H9 (cell line): Measurements from ENCODE around the gene B3GLCT. TPM values are rescaled to one million over a fixed set of nuclear protein-coding genes. Genes with fewer than 3 reads are reported as not detected.

Source experiments
- DNase-seq: peaks from one replicate; pipeline ENCODE4 v3.0.0-alpha.2; 2017
- H2AFZ ChIP-seq: one replicate; pipeline ENCODE4 v1.6.1; 2013; ENCODE audit warnings: mild to moderate bottlenecking, low read length, control low read depth, moderate library complexity
- H2AK5ac ChIP-seq: 2 replicates; pipeline ENCODE4 v1.6.1; 2013; ENCODE audit warnings: low read length, control low read depth, mixed read lengths; ENCODE audit not compliant: insufficient read length
- H2BK120ac ChIP-seq: one replicate; pipeline ENCODE4 v1.6.1; 2013; ENCODE audit warnings: low read depth, mild to moderate bottlenecking, low read length, control low read depth, inconsistent platforms; ENCODE audit not compliant: poor library complexity, severe bottlenecking
- H2BK12ac ChIP-seq: 2 replicates; pipeline ENCODE4 v1.6.1; 2013; ENCODE audit warnings: low read length, control low read depth, mixed read lengths, low read depth; ENCODE audit not compliant: insufficient read length
- H2BK15ac ChIP-seq: 2 replicates; pipeline ENCODE4 v1.6.1; 2013; ENCODE audit warnings: low read depth, low read length, control low read depth
- H2BK20ac ChIP-seq: one replicate; pipeline ENCODE4 v1.6.1; 2013; ENCODE audit warnings: low read depth, mild to moderate bottlenecking, low read length, control low read depth, inconsistent platforms; ENCODE audit not compliant: poor library complexity, severe bottlenecking
- H2BK5ac ChIP-seq: 2 replicates; pipeline ENCODE4 v1.6.1; 2013; ENCODE audit warnings: low read length, control low read depth, mixed read lengths; ENCODE audit not compliant: insufficient read length
- H3K14ac ChIP-seq: 2 replicates; pipeline ENCODE4 v1.6.1; 2013; ENCODE audit warnings: low read length, control low read depth; ENCODE audit not compliant: insufficient read depth
- H3K18ac ChIP-seq: 2 replicates; pipeline ENCODE4 v1.6.1; 2013; ENCODE audit warnings: low read depth, mild to moderate bottlenecking, mixed read lengths, low read length, control low read depth; ENCODE audit not compliant: insufficient read length
- H3K23ac ChIP-seq: 2 replicates; pipeline ENCODE4 v1.6.1; 2013; ENCODE audit warnings: low read length, control low read depth, mixed read lengths, low read depth; ENCODE audit not compliant: insufficient read length
- H3K23me2 ChIP-seq: 2 replicates; pipeline ENCODE4 v1.6.1; 2013; ENCODE audit warnings: low read depth, mild to moderate bottlenecking, mixed read lengths, low read length, control low read depth; ENCODE audit not compliant: insufficient read length, poor library complexity, severe bottlenecking
- H3K27ac ChIP-seq: 2 replicates; pipeline ENCODE4 v1.5.1; 2013; ENCODE audit warnings: low read length, control low read depth, mixed read lengths, low read depth; ENCODE audit not compliant: insufficient read length
- H3K27me3 ChIP-seq: 2 replicates; pipeline ENCODE4 v1.6.1; 2013; ENCODE audit warnings: low read length, control low read depth, inconsistent platforms; ENCODE audit not compliant: insufficient read depth
- H3K4ac ChIP-seq: 2 replicates; pipeline ENCODE4 v1.6.1; 2013; ENCODE audit warnings: low read depth, mild to moderate bottlenecking, control low read depth, inconsistent platforms, low read length, moderate library complexity
- H3K4me1 ChIP-seq: 2 replicates; pipeline ENCODE4 v1.6.1; 2013; ENCODE audit warnings: low read length, control low read depth, inconsistent platforms; ENCODE audit not compliant: insufficient read depth
- H3K4me2 ChIP-seq: 2 replicates; pipeline ENCODE4 v1.6.1; 2013; ENCODE audit warnings: low read length, control low read depth, mixed read lengths; ENCODE audit not compliant: insufficient read length, insufficient read depth
- H3K56ac ChIP-seq: 2 replicates; pipeline ENCODE4 v1.6.1; 2013; ENCODE audit warnings: low read depth, mild to moderate bottlenecking, mixed read lengths, low read length, control low read depth; ENCODE audit not compliant: insufficient read length
- H3K79me1 ChIP-seq: 2 replicates; pipeline ENCODE4 v1.6.1; 2013; ENCODE audit warnings: low read depth, mild to moderate bottlenecking, moderate library complexity, low read length, control low read depth, inconsistent platforms; ENCODE audit not compliant: insufficient read depth, poor library complexity, severe bottlenecking
- H3K79me2 ChIP-seq: 2 replicates; pipeline ENCODE4 v1.6.1; 2013; ENCODE audit warnings: low read length, control low read depth, inconsistent platforms; ENCODE audit not compliant: insufficient read depth
- H3K9ac ChIP-seq: 2 replicates; pipeline ENCODE4 v1.6.1; 2013; ENCODE audit warnings: low read length, control low read depth, mixed read lengths; ENCODE audit not compliant: insufficient read length; ENCODE audit errors: extremely low read depth
- H3K9me3 ChIP-seq: one replicate; pipeline ENCODE4 v1.6.1; 2013; ENCODE audit warnings: low read depth, low read length, inconsistent platforms; ENCODE audit not compliant: control insufficient read depth
- H3T11ph ChIP-seq: one replicate; pipeline ENCODE4 v1.6.1; 2013; ENCODE audit warnings: mild to moderate bottlenecking, low read length, control low read depth, inconsistent platforms
- H4K20me1 ChIP-seq: one replicate; pipeline ENCODE4 v1.6.1; 2013; ENCODE audit not compliant: control insufficient read depth, insufficient read length, insufficient read depth
- H4K5ac ChIP-seq: 2 replicates; pipeline ENCODE4 v1.6.1; 2013; ENCODE audit warnings: low read depth, mild to moderate bottlenecking, mixed read lengths, low read length, control low read depth; ENCODE audit not compliant: insufficient read length
- H4K8ac ChIP-seq: replicated peaks from 2 replicates; pipeline ENCODE4 v1.6.1; 2013; ENCODE audit warnings: low read length, control low read depth, mixed read lengths, low read depth; ENCODE audit not compliant: insufficient read length
- H4K91ac ChIP-seq: 2 replicates; pipeline ENCODE4 v1.6.1; 2013; ENCODE audit warnings: low read depth, mild to moderate bottlenecking, moderate library complexity, mixed read lengths, low read length, control low read depth; ENCODE audit not compliant: insufficient read length
- H3K27ac Mint-ChIP-seq, 3 experiments: 2 replicates in 2 of 3; 3 replicates in 1 of 3; pipeline ENCODE4 v1.8.0; 2020 to 2021; ENCODE audit warnings: mixed read lengths in 3 of 3, mild to moderate bottlenecking in 1 of 3, moderate library complexity in 1 of 3
- H3K27me3 Mint-ChIP-seq: 2 replicates; pipeline ENCODE4 v1.8.0; 2021; ENCODE audit warnings: low read depth, mild to moderate bottlenecking, moderate library complexity, mixed read lengths
- H3K36me3 Mint-ChIP-seq, 3 experiments: 2 replicates in 2 of 3; 3 replicates in 1 of 3; pipeline ENCODE4 v1.8.0; 2020 to 2021; ENCODE audit warnings: low read depth in 3 of 3, mixed read lengths in 3 of 3; ENCODE audit not compliant: insufficient read depth in 1 of 3
- H3K4me1 Mint-ChIP-seq, 2 experiments: 2 replicates each; pipeline ENCODE4 v1.8.0; 2020; ENCODE audit warnings: mixed read lengths in 2 of 2
- H3K4me3 Mint-ChIP-seq, 2 experiments: 2 replicates in 1 of 2; 3 replicates in 1 of 2; pipeline ENCODE4 v1.8.0; 2020 to 2021; ENCODE audit warnings: mild to moderate bottlenecking in 2 of 2, mixed read lengths in 2 of 2, moderate library complexity in 1 of 2
- H3K9me3 Mint-ChIP-seq, 2 experiments: 2 replicates in 1 of 2; 3 replicates in 1 of 2; pipeline ENCODE4 v1.8.0; 2020; ENCODE audit warnings: mild to moderate bottlenecking in 2 of 2, mixed read lengths in 2 of 2, moderate library complexity in 1 of 2
- WGBS: extraction: QIAGEN DNeasy Blood & Tissue Kit; methylation state at CpG from one replicate; pipeline ENCODE4 v1.1.7; 2013; ENCODE audit warnings: missing lambda C conversion rate, low lambda C conversion rate, mixed read lengths; ENCODE audit not compliant: insufficient read length; ENCODE audit errors: extremely low coverage; 5-methylcytosine and 5-hydroxymethylcytosine counted together
- total RNA-seq: library from RNA; stranded (reverse); gene quantifications from 2 replicates; pipeline ENCODE4 v1.2.1, GENCODE V29; 2021
- TF ChIP-seq, protein P1 (sequence below): fragments of 200-600 bp; sonication (generic); conservative IDR thresholded peaks from 3 replicates; pipeline ENCODE4 v1.8.0; 2021; ENCODE audit warnings: antibody characterized with exemption, mild to moderate bottlenecking

B3GLCT gene
- total RNA-seq, 1 experiment from 2014 or later = 5.4 TPM

DNA sequence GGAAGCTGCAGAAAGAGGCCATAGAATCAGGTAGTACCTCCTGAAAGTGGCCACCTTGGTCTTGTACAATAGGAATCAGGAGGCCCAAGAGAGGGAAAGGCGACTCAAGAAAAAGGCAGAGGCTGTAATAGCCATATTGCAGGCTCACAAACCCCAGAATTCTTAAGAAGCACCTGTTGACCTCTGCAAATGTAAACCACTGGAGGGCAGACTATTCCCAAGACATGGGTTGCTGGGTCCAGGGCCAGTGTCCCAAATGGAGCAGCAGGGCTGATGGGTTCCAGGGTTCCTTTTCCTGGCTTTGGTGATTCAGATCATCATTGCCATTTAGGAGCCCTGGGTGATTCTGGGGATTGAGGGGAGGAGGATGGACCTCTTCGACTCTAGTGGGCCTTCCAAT is 167.6 kb downstream of the B3GLCT start:
- H3K9ac ChIP-seq = no peak overlapping the region
- Mint-ChIP-seq H3K9me3 (peaks cover 4 to 10% of the 10 kb centered on the region in 2 experiments; a peak in 4 of 5 replicates), H3K27me3 (no peaks in the 10 kb centered on the region; the same call in 1 of the 2 replicates), H3K36me3 (peaks cover 0 to 2% (median 0%) of the 10 kb centered on the region in 3 experiments; a peak in 1 of 7 replicates), H3K4me1 (peaks cover 4% of the 10 kb centered on the region in 2 experiments; a peak in 1 of 4 replicates), H3K27ac (no peak overlapping the region), H3K4me3 (no peak overlapping the region)
- H2BK20ac ChIP-seq = no peak overlapping the region
- H3K27ac ChIP-seq = no peak overlapping the region
- no peak overlapping the region for H4K5ac ChIP-seq
- no peak overlapping the region for H3K56ac ChIP-seq
- H3K18ac ChIP-seq = no peak overlapping the region
- H4K8ac ChIP-seq = no peak overlapping the region
- H3K79me1 ChIP-seq = no peaks in the 10 kb centered on the region
- H2BK15ac ChIP-seq = no peak overlapping the region
- H2BK5ac ChIP-seq = no peak overlapping the region
- H3K27me3 ChIP-seq = no peaks in the 10 kb centered on the region
- no peak overlapping the region for H3T11ph ChIP-seq
- H3K23ac ChIP-seq = no peak overlapping the region
- no peak overlapping the region for H3K4me2 ChIP-seq
- peaks cover 14% of the 10 kb centered on the region for H3K9me3 ChIP-seq
- no peaks in the 10 kb centered on the region for H3K23me2 ChIP-seq
- no peak overlapping the region for H4K91ac ChIP-seq
- H2AFZ ChIP-seq = no peak overlapping the region
- H4K20me1 ChIP-seq = no peaks in the 10 kb centered on the region
- no CpG with 5 or more reads among the region's 2 CpGs for WGBS
- DNase-seq = no peak
- H2BK120ac ChIP-seq = no peak overlapping the region
- TF ChIP-seq, protein P1, sequence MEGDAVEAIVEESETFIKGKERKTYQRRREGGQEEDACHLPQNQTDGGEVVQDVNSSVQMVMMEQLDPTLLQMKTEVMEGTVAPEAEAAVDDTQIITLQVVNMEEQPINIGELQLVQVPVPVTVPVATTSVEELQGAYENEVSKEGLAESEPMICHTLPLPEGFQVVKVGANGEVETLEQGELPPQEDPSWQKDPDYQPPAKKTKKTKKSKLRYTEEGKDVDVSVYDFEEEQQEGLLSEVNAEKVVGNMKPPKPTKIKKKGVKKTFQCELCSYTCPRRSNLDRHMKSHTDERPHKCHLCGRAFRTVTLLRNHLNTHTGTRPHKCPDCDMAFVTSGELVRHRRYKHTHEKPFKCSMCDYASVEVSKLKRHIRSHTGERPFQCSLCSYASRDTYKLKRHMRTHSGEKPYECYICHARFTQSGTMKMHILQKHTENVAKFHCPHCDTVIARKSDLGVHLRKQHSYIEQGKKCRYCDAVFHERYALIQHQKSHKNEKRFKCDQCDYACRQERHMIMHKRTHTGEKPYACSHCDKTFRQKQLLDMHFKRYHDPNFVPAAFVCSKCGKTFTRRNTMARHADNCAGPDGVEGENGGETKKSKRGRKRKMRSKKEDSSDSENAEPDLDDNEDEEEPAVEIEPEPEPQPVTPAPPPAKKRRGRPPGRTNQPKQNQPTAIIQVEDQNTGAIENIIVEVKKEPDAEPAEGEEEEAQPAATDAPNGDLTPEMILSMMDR = peak; percentile 55; the same call in 2 of the 3 replicates
- H3K4ac ChIP-seq = no peak overlapping the region
- no peak overlapping the region for H3K14ac ChIP-seq
- H3K4me1 ChIP-seq = no peaks in the 10 kb centered on the region
- no peak overlapping the region for H2BK12ac ChIP-seq
- no peak overlapping the region for H2AK5ac ChIP-seq
- no peaks in the 10 kb centered on the region for H3K79me2 ChIP-seq
